CD4-positive, alpha-beta T cell (primary cell): ENCODE results near the gene KIF26B. TPM values are rescaled to one million over a fixed set of nuclear protein-coding genes. Genes with fewer than 3 reads are reported as not detected.

Experiments used
- ATAC-seq: fragments of 200-7000 bp; cut with Tn5 transposase; one replicate; pipeline ENCODE4 v1.10.0; 2022; ENCODE audit warnings: mild to moderate bottlenecking; ENCODE audit not compliant: poor library complexity
- CTCF ChIA-PET: fragments of 350-600 bp; sonication (Branson Sonifier 250); formaldehyde crosslinking; loops from one replicate; lab custom pipeline; 2021; ENCODE audit warnings: antibody characterized with exemption, inconsistent platforms; lab: Charles Lee
- POLR2A ChIA-PET: fragments of 350-600 bp; sonication (Branson Sonifier 250); formaldehyde crosslinking; loops from one replicate; lab custom pipeline; 2021; ENCODE audit warnings: antibody characterized with exemption, inconsistent platforms; lab: Charles Lee
- DNase-seq, 14 experiments: peaks; one replicate each; pipeline ENCODE4 v3.0.0-alpha.2; 2013 to 2020; ENCODE audit warnings: mixed read lengths in 2 of 14
- H3K27ac ChIP-seq, 2 donors: one replicate each; pipeline versions ENCODE4 v1.5.1 to v1.7.0; 2013; ENCODE audit warnings: low read length in 2 of 2, low read depth in 1 of 2, mild to moderate bottlenecking in 1 of 2
- H3K27me3 ChIP-seq, 2 experiments: 1 replicate in 1 of 2; 2 replicates in 1 of 2; pipeline versions ENCODE4 v1.6.1 to v1.7.0; 2013; ENCODE audit warnings: low read length in 2 of 2, control low read depth in 1 of 2, mild to moderate bottlenecking in 1 of 2, moderate library complexity in 1 of 2; ENCODE audit not compliant: insufficient read depth in 2 of 2, control insufficient read depth in 1 of 2
- H3K36me3 ChIP-seq: one replicate; pipeline ENCODE4 v1.6.1; 2013; ENCODE audit warnings: low read length, control low read depth; ENCODE audit not compliant: insufficient read depth
- H3K4me1 ChIP-seq: one replicate; pipeline ENCODE4 v1.6.1; 2013; ENCODE audit warnings: low read length, control low read depth; ENCODE audit not compliant: insufficient read depth
- H3K4me3 ChIP-seq: one replicate; pipeline ENCODE4 v1.5.1; 2013; ENCODE audit warnings: mild to moderate bottlenecking, low read length, moderate library complexity
- H3K9me3 ChIP-seq, 2 experiments: 1 replicate in 1 of 2; 2 replicates in 1 of 2; pipeline versions ENCODE4 v1.6.1 to v1.7.0; 2013; ENCODE audit warnings: low read length in 2 of 2, mild to moderate bottlenecking in 2 of 2, control low read depth in 1 of 2, moderate library complexity in 1 of 2; ENCODE audit not compliant: control insufficient read depth in 1 of 2, insufficient read depth in 1 of 2
- H3K27ac Mint-ChIP-seq: one replicate; pipeline ENCODE4 v1.8.0; 2020; ENCODE audit warnings: mixed read lengths
- H3K27me3 Mint-ChIP-seq: one replicate; pipeline ENCODE4 v1.8.0; 2021; ENCODE audit warnings: mixed read lengths
- H3K36me3 Mint-ChIP-seq: one replicate; pipeline ENCODE4 v1.8.0; 2021; ENCODE audit warnings: low read depth, mixed read lengths
- H3K4me1 Mint-ChIP-seq: one replicate; pipeline ENCODE4 v1.8.0; 2021; ENCODE audit warnings: low read depth, mixed read lengths
- H3K4me3 Mint-ChIP-seq: one replicate; pipeline ENCODE4 v1.8.0; 2020; ENCODE audit warnings: mild to moderate bottlenecking, mixed read lengths
- H3K9me3 Mint-ChIP-seq: one replicate; pipeline ENCODE4 v1.8.0; 2020; ENCODE audit warnings: mixed read lengths
- intact Hi-C, 2 experiments: fragments of 100-400 bp; cut with DNase I in 1 of 2; cut with micrococcal nuclease in 1 of 2; formaldehyde crosslinking; loops; one replicate each; pipeline versions ENCODE4 v1.15.1 to v1.9.0; 2023 to 2025; cut with DNase I, micrococcal nuclease
- total RNA-seq, 174 experiments: library from RNA in 2 of 174; stranded (reverse) in 2 of 174; gene quantifications; one replicate each; pipeline ENCODE4 v1.2.3 and lab custom pipeline; 2021 to 2026
- TF ChIP-seq, protein P1 (sequence below): fragments of 200-600 bp; IDR thresholded peaks from one replicate; pipeline ENCODE4 v1.8.0; 2022; ENCODE audit warnings: antibody characterized with exemption, mild to moderate bottlenecking

Gene KIF26B
- total RNA-seq, 2 experiments from 2014 or later = 0.03 TPM; not detected in 1

DNA sequence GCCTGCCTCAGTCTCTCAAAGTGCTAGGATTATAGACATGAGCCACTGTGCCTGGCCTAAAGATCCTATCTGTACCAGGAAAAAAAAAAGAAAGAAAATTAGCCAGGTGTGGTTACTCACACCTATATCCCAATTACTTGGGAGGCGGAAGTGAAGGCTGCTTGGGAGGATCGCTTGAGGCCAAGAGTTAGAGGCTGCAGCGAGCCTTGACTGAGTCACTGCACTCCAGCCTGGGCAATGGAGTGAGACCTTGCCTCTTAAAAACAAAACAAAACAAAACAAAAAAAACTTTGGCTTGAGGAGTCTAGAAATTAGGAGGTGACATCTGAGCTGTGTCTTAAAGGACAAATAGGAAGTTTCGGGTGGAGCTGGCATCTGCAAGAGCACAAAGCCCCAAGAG is 38.7 kb upstream of the KIF26B start:
- TF ChIP-seq, protein P1, sequence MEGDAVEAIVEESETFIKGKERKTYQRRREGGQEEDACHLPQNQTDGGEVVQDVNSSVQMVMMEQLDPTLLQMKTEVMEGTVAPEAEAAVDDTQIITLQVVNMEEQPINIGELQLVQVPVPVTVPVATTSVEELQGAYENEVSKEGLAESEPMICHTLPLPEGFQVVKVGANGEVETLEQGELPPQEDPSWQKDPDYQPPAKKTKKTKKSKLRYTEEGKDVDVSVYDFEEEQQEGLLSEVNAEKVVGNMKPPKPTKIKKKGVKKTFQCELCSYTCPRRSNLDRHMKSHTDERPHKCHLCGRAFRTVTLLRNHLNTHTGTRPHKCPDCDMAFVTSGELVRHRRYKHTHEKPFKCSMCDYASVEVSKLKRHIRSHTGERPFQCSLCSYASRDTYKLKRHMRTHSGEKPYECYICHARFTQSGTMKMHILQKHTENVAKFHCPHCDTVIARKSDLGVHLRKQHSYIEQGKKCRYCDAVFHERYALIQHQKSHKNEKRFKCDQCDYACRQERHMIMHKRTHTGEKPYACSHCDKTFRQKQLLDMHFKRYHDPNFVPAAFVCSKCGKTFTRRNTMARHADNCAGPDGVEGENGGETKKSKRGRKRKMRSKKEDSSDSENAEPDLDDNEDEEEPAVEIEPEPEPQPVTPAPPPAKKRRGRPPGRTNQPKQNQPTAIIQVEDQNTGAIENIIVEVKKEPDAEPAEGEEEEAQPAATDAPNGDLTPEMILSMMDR = no peak

DNA sequence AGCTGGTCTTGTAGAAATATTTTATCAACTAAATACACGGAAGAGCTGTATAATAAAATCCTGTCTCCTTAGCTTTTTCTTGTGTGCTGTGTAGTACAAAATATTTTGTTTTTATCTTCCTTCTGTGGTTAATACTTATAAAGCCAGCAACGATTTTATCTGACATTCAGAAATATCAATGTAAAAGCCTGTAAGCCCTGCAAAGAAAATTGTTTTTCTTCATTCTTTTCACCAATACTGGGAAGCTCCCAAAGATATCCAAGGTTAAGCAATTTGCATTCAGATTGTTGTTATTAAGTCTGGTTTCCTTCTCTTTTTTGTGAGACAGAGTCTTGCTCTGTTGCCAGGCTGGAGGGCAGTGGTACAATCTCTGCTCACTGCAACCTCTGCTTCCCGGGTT is 38.0 kb upstream of the KIF26B start:
- Mint-ChIP-seq H3K27me3 (no peaks in the 10 kb centered on the region), H3K4me3 (no peak overlapping the region), H3K9me3 (no peaks in the 10 kb centered on the region), H3K27ac (no peak overlapping the region), H3K4me1 (no peaks in the 10 kb centered on the region), H3K36me3 (no peaks in the 10 kb centered on the region)
- H3K27ac ChIP-seq = no peak overlapping the region
- no peaks in the 10 kb centered on the region for H3K27me3 ChIP-seq
- TF ChIP-seq, protein P1 = no peak
- H3K4me1 ChIP-seq = no peaks in the 10 kb centered on the region
- H3K4me3 ChIP-seq = no peak overlapping the region
- H3K9me3 ChIP-seq = no peaks in the 10 kb centered on the region
- intact Hi-C loops = no loop called here
- POLR2A ChIA-PET = interaction anchor here (0.5 kb wide), 1 partner anchor 419 kb away, joined by 3 read pairs; no protein-coding TSS in a partner anchor
- CTCF ChIA-PET = no interaction called here
- no peak for ATAC-seq
- no peak for DNase-seq
- no peaks in the 10 kb centered on the region for H3K36me3 ChIP-seq

More for the DNA sequence above, 38.7 kb upstream of the KIF26B start:
- no peaks in the 10 kb centered on the region for H3K4me1 Mint-ChIP-seq
- no peaks in the 10 kb centered on the region for H3K9me3 Mint-ChIP-seq
- no peak overlapping the region for H3K27ac ChIP-seq
- POLR2A ChIA-PET = interaction anchor here (0.5 kb wide), 1 partner anchor 419 kb away, joined by 3 read pairs; no protein-coding TSS in a partner anchor
- H3K9me3 ChIP-seq = no peaks in the 10 kb centered on the region
- ATAC-seq (no peak), DNase-seq (no peak)
- H3K4me3 ChIP-seq = no peak overlapping the region
- no peaks in the 10 kb centered on the region for H3K27me3 ChIP-seq
- H3K4me1 ChIP-seq = no peaks in the 10 kb centered on the region
- H3K36me3 ChIP-seq = no peaks in the 10 kb centered on the region
- intact Hi-C loops = no loop called here
- no peaks in the 10 kb centered on the region for H3K27me3 Mint-ChIP-seq
- H3K36me3 Mint-ChIP-seq = no peaks in the 10 kb centered on the region
- CTCF ChIA-PET = no interaction called here
- H3K4me3 Mint-ChIP-seq = no peak overlapping the region
- H3K27ac Mint-ChIP-seq = no peak overlapping the region

DNA sequence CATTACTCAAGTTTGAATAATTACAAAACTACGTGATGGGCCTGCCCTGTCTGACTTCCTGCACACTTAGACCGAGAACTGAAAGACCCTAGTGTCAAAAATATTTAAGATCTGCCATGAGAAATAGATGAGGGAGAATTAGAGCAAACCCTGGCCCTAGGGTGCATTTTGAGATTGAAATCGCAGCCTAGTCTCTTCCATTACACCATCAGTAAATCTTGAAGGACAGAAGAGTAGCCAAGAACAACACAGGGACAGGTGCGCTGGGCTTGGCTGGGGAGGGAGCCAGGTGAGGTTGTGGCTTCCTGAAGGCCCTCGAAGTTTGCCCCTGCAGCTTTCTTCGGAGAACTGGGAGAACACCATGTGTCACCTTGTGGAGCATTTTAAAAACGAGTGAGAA is 36.7 kb upstream of the KIF26B start:
- ATAC-seq (no peak), DNase-seq (no peak)
- H3K4me3 ChIP-seq = no peak overlapping the region
- no peak overlapping the region for H3K27ac ChIP-seq
- Mint-ChIP-seq H3K4me3 (no peak overlapping the region), H3K27ac (no peak overlapping the region), H3K36me3 (no peaks in the 10 kb centered on the region), H3K4me1 (no peaks in the 10 kb centered on the region), H3K9me3 (no peaks in the 10 kb centered on the region), H3K27me3 (no peaks in the 10 kb centered on the region)
- H3K27me3 ChIP-seq = no peaks in the 10 kb centered on the region
- H3K9me3 ChIP-seq = no peaks in the 10 kb centered on the region
- intact Hi-C loops = no loop called here
- H3K4me1 ChIP-seq = no peaks in the 10 kb centered on the region
- TF ChIP-seq, protein P1 = no peak
- ChIA-PET CTCF (no interaction called here), POLR2A (no interaction called here)
- no peaks in the 10 kb centered on the region for H3K36me3 ChIP-seq
